KMS-11 (cell line): ENCODE data around the gene CDC37L1.
"Not testable (repeated sequence)": the region's sequence is repeated elsewhere in the genome, so short reads cannot be mapped to it uniquely, and the experiment has no call there.

Source experiments
- H2AFZ ChIP-seq: fragments of 200-600 bp; sonication (generic); 2 replicates; pipeline ENCODE4 v1.6.1; 2016; ENCODE audit warnings: antibody characterized with exemption, mixed run types, low read depth
- H3K27ac ChIP-seq: fragments of 200-600 bp; sonication (generic); 2 replicates; pipeline ENCODE4 v1.6.1; 2016; ENCODE audit warnings: mild to moderate bottlenecking, mixed run types
- H3K27me3 ChIP-seq: fragments of 200-600 bp; sonication (generic); 2 replicates; pipeline ENCODE4 v1.6.1; 2017; ENCODE audit warnings: mild to moderate bottlenecking, low read depth, mixed run types, moderate library complexity; ENCODE audit not compliant: insufficient read depth
- H3K36me3 ChIP-seq: fragments of 200-600 bp; sonication (generic); 2 replicates; pipeline ENCODE4 v1.6.1; 2017; ENCODE audit warnings: mild to moderate bottlenecking, mixed run types; ENCODE audit not compliant: insufficient read depth
- H3K4me1 ChIP-seq: fragments of 200-600 bp; sonication (generic); 2 replicates; pipeline ENCODE4 v1.6.1; 2016; ENCODE audit warnings: mild to moderate bottlenecking, low read depth, mixed run types; ENCODE audit not compliant: poor library complexity, severe bottlenecking
- H3K4me2 ChIP-seq: fragments of 200-600 bp; sonication (generic); 2 replicates; pipeline ENCODE4 v1.7.0; 2016; ENCODE audit warnings: mild to moderate bottlenecking, mixed run types
- H3K4me3 ChIP-seq: fragments of 200-600 bp; sonication (generic); IDR thresholded peaks from 2 replicates; pipeline ENCODE4 v1.6.1; 2017; ENCODE audit warnings: low read depth, low read length, mixed read lengths; ENCODE audit not compliant: insufficient read depth
- H3K79me2 ChIP-seq: fragments of 200-600 bp; sonication (generic); 2 replicates; pipeline ENCODE4 v1.6.1; 2016; ENCODE audit warnings: low read depth, mixed run types; ENCODE audit not compliant: insufficient read depth
- H3K9ac ChIP-seq: fragments of 200-600 bp; sonication (generic); 2 replicates; pipeline ENCODE4 v1.6.1; 2016; ENCODE audit warnings: mild to moderate bottlenecking, mixed run types
- H4K20me1 ChIP-seq: fragments of 200-600 bp; sonication (generic); 2 replicates; pipeline ENCODE4 v1.6.1; 2016; ENCODE audit warnings: mild to moderate bottlenecking, mixed run types; ENCODE audit not compliant: insufficient read depth
- TF ChIP-seq, protein P1 (sequence below): fragments of 200-600 bp; sonication (generic); conservative IDR thresholded peaks from 2 replicates; pipeline ENCODE4 v1.6.1; 2017; ENCODE audit warnings: low read depth, mild to moderate bottlenecking, antibody characterized with exemption, low read length, moderate library complexity, mixed read lengths

The CDC37L1 gene

DNA sequence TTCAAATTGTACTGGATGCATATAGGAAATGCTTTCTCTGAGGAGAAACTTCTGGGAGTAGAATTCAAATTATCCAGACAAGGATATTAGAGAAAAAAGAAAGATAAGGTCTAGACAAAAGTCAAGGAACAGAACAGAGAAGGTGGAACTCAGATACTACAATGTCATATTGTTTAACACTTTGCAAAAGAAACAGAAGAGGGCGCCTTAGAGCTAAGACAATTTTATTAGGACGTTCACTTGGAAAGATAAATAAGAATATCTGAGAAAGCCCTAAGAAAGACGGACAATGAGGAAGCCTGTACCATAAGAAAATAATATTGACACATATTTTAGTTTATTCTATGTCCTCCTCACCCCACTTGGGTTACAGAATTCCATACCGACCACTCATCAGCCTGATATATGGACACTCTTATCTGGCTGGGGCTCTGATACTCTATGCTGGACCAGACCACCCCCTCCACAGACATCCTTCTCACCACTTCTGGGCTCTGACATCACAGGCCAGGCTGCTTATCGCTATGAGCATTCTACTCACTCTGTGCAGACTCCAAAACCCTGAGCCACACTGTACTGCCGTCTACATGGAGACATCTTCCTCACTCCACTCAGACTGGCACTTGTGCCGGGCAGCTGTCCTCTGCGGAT lies 70.8 kb downstream of the CDC37L1 start:
- Histone ChIP-seq H3K4me1 (no peaks in the 10 kb centered on the region), H3K27ac (no peak overlapping the region), H3K4me3 (no peak overlapping the region), H3K79me2 (no peaks in the 10 kb centered on the region), H3K36me3 (no peaks in the 10 kb centered on the region), H3K27me3 (no peaks in the 10 kb centered on the region), H3K4me2 (no peak overlapping the region), H3K9ac (no peak overlapping the region), H2AFZ (no peak overlapping the region), H4K20me1 (no peaks in the 10 kb centered on the region)
- TF ChIP-seq, protein P1, sequence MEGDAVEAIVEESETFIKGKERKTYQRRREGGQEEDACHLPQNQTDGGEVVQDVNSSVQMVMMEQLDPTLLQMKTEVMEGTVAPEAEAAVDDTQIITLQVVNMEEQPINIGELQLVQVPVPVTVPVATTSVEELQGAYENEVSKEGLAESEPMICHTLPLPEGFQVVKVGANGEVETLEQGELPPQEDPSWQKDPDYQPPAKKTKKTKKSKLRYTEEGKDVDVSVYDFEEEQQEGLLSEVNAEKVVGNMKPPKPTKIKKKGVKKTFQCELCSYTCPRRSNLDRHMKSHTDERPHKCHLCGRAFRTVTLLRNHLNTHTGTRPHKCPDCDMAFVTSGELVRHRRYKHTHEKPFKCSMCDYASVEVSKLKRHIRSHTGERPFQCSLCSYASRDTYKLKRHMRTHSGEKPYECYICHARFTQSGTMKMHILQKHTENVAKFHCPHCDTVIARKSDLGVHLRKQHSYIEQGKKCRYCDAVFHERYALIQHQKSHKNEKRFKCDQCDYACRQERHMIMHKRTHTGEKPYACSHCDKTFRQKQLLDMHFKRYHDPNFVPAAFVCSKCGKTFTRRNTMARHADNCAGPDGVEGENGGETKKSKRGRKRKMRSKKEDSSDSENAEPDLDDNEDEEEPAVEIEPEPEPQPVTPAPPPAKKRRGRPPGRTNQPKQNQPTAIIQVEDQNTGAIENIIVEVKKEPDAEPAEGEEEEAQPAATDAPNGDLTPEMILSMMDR: peak; percentile 53; the same call in 1 of the 2 replicates

DNA sequence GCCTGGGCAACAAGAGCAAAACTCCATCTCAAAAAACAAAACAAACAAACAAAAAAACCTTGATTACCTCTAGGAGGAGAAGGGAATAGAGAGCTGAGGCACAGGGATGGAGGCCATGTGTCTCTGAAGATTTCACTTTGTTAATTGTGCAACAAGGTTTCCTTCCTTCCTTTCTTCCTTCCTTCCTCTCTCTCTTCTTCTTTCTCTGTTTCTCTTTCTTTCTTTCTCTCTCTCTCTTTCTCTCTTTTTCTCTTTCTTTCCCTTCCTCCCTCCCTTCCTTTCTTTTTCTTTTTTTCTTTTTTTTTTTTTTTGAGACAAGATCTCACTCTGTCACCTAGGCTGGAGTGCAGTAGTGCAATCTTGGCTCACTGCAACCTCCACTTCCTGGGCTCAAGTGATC lies 75.2 kb downstream of the CDC37L1 start:
- H3K4me2 ChIP-seq, H3K27ac ChIP-seq, H3K27me3 ChIP-seq, H3K36me3 ChIP-seq, H3K9ac ChIP-seq, H3K4me1 ChIP-seq, H2AFZ ChIP-seq, H3K4me3 ChIP-seq, H3K79me2 ChIP-seq, H4K20me1 ChIP-seq: not testable (repeated sequence)

DNA sequence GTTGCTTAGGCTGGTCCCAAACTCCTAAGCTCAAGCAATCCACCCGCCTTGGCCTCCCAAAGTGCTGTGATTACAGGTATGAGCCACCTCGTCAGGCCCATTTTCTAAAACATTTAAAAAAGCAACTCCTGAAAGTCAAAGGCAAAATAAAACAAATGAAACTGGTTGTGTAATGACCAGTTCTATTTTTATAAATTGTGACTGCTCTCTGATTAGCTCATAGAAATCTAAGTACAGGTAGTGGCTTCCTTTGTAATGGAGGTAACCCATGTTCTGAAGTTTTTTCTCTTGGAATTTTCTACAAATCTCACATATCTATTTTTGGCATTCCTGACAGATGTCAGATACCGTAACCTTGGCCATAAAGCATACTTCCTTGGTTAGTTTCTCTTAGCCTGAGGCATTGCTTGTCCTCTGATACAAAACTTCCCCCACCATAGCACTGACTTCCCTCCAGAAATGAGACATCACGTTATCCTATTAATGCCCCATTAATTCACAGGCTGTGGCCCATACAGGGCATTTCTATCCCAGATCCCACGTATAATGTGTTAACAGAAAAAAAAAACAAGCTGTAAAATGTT lies 75.7 kb downstream of the CDC37L1 start:
- H3K27me3 ChIP-seq: no peaks in the 10 kb centered on the region
- no peak overlapping the region for H3K4me3 ChIP-seq
- H3K4me1 ChIP-seq: no peaks in the 10 kb centered on the region
- no peak overlapping the region for H3K4me2 ChIP-seq
- no peaks in the 10 kb centered on the region for H3K79me2 ChIP-seq
- no peak overlapping the region for H3K27ac ChIP-seq
- no peak overlapping the region for H3K9ac ChIP-seq
- TF ChIP-seq, protein P1: no peak
- H3K36me3 ChIP-seq: no peaks in the 10 kb centered on the region
- no peak overlapping the region for H2AFZ ChIP-seq
- no peaks in the 10 kb centered on the region for H4K20me1 ChIP-seq

DNA sequence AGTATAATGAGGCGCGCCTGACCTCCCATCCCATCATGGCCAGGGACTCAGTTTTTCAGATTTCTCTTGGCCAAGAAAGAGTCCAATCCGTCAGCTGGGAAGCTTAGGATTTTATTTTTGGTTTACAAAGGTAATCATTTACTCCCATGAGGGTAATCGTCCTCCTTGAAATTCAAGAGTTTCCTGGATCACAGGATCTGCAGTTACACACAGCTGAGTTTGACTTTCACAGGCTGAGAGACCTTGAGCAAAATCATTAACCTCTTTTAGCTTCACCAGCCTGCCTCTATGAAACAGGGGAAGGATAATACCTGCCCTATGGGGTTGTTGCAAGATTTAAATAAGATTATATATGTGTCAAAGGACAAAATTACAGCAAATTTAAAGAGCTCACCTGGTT lies 77.1 kb downstream of the CDC37L1 start:
- Histone ChIP-seq H3K36me3 (no peaks in the 10 kb centered on the region), H3K79me2 (no peaks in the 10 kb centered on the region), H3K4me3 (no peak overlapping the region), H3K27me3 (no peaks in the 10 kb centered on the region), H4K20me1 (no peaks in the 10 kb centered on the region), H3K4me2 (no peak overlapping the region), H3K4me1 (no peaks in the 10 kb centered on the region), H2AFZ (no peak overlapping the region), H3K9ac (no peak overlapping the region), H3K27ac (no peak overlapping the region)
- TF ChIP-seq, protein P1: no peak
